Measurements from ENCODE around the gene METTL13. TPM values are rescaled to one million over a fixed set of nuclear protein-coding genes. Genes with fewer than 3 reads are reported as not detected.

The METTL13 gene
- total RNA-seq, 1 experiment from 2014 or later: 41.9 TPM

GRCh38 chr1:171800851-171801250 is 19.4 kb downstream of the METTL13 start:
- no peak overlapping the region for H3K4me3 ChIP-seq (ENCODE audit: low read depth in 2 of 2, low read length in 2 of 2)
- peaks cover 5% of the 10 kb centered on the region; the same call in 1 of the 2 replicates for H3K36me3 ChIP-seq (ENCODE audit: control insufficient read depth, insufficient read depth, low read length)
- TF ChIP-seq, protein P1, sequence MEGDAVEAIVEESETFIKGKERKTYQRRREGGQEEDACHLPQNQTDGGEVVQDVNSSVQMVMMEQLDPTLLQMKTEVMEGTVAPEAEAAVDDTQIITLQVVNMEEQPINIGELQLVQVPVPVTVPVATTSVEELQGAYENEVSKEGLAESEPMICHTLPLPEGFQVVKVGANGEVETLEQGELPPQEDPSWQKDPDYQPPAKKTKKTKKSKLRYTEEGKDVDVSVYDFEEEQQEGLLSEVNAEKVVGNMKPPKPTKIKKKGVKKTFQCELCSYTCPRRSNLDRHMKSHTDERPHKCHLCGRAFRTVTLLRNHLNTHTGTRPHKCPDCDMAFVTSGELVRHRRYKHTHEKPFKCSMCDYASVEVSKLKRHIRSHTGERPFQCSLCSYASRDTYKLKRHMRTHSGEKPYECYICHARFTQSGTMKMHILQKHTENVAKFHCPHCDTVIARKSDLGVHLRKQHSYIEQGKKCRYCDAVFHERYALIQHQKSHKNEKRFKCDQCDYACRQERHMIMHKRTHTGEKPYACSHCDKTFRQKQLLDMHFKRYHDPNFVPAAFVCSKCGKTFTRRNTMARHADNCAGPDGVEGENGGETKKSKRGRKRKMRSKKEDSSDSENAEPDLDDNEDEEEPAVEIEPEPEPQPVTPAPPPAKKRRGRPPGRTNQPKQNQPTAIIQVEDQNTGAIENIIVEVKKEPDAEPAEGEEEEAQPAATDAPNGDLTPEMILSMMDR (IDR thresholded peaks at IDR 0.05): no peak
- TF ChIP-seq SIN3A (IDR thresholded peaks at IDR 0.05; ENCODE audit: borderline replicate concordance, insufficient read depth, low read depth, low read length): no peak
- TF ChIP-seq POLR2AphosphoS5 (IDR thresholded peaks at IDR 0.05; ENCODE audit: low read depth, low read length): no peak
- no peak for TF ChIP-seq TCF7L2 (IDR thresholded peaks at IDR 0.05; ENCODE audit: low read depth, low read length)
- no peak for TF ChIP-seq REST (IDR thresholded peaks at IDR 0.05; ENCODE audit: insufficient read depth in 1 of 2, low read depth in 2 of 2, low read length in 1 of 2)
- CTCF ChIA-PET: interaction anchor here (0.6 to 4.1 kb wide), 6 partner anchors 42 to 599 kb away, joined by 3 to 27 read pairs (median 5); no protein-coding TSS in a partner anchor
- in situ Hi-C loops (cut with HindIII; ENCODE audit: low pct_unique_long_range_greater_than_20kb, low sequenced_read_pairs) (no loop called here), intact Hi-C loops (cut with micrococcal nuclease; ENCODE audit: unreplicated experiment) (loop anchor here (1.0 kb wide), 1 partner anchor 182 kb away; no protein-coding TSS in a partner anchor)
- H3K4me1 ChIP-seq (ENCODE audit: control insufficient read depth, insufficient read depth, low read length): no peaks in the 10 kb centered on the region
- no peak for DNase-seq (ENCODE audit: low read depth, low spot score)
- no peak overlapping the region for H3K27ac ChIP-seq (ENCODE audit: low read length)
- peak; percentile 24; the same call in 1 of the 2 replicates for ATAC-seq
- no peaks in the 10 kb centered on the region for H3K27me3 ChIP-seq (ENCODE audit: control insufficient read depth, insufficient read depth, low read length)
- POLR2A ChIA-PET: no interaction called here
- BruUV-seq (replicated peaks): no TSS peak
- no peaks in the 10 kb centered on the region for H3K9me3 ChIP-seq (ENCODE audit: control insufficient read depth, insufficient read depth, low read depth, low read length)

- no peaks in the 10 kb centered on the region for H3K27me3 ChIP-seq (ENCODE audit: control insufficient read depth, insufficient read depth, low read length)
- intact Hi-C loops (cut with micrococcal nuclease; ENCODE audit: unreplicated experiment) (loop anchor here (1.0 kb wide), 1 partner anchor 182 kb away; no protein-coding TSS in a partner anchor), in situ Hi-C loops (cut with HindIII; ENCODE audit: low pct_unique_long_range_greater_than_20kb, low sequenced_read_pairs) (no loop called here)
- BruUV-seq (replicated peaks): no TSS peak
- POLR2A ChIA-PET: no interaction called here
- peak; percentile 36 for DNase-seq (ENCODE audit: low read depth, low spot score)
- ATAC-seq: peak; percentile 59; the same call in 1 of the 2 replicates
- H3K4me3 ChIP-seq (ENCODE audit: low read depth in 2 of 2, low read length in 2 of 2): no peak overlapping the region
- TF ChIP-seq TCF7L2 (IDR thresholded peaks at IDR 0.05; ENCODE audit: low read depth, low read length): no peak
- TF ChIP-seq, protein P1 (IDR thresholded peaks at IDR 0.05): peak; percentile 85
- no peak for TF ChIP-seq SIN3A (IDR thresholded peaks at IDR 0.05; ENCODE audit: borderline replicate concordance, insufficient read depth, low read depth, low read length)
- H3K36me3 ChIP-seq (ENCODE audit: control insufficient read depth, insufficient read depth, low read length): peaks cover 5% of the 10 kb centered on the region; the same call in 1 of the 2 replicates
- no peaks in the 10 kb centered on the region for H3K9me3 ChIP-seq (ENCODE audit: control insufficient read depth, insufficient read depth, low read depth, low read length)
- peak overlapping the region; percentile 40; the same call in 1 of the 2 replicates for H3K27ac ChIP-seq (ENCODE audit: low read length)
- no peaks in the 10 kb centered on the region for H3K4me1 ChIP-seq (ENCODE audit: control insufficient read depth, insufficient read depth, low read length)
- CTCF ChIA-PET: interaction anchor here (0.6 to 4.1 kb wide), 5 partner anchors 42 to 206 kb away, joined by 3 to 27 read pairs (median 5); no protein-coding TSS in a partner anchor
These were observed 20.0 kb downstream of the METTL13 start for GRCh38 chr1:171801487-171801891.

Data from Panc1 (cell line).